Left cardiac atrium (tissue), 4 donors: Measurements from ENCODE around the gene LAMC3. TPM values are rescaled to one million over a fixed set of nuclear protein-coding genes. Genes with fewer than 3 reads are reported as not detected.

Experiments
- ATAC-seq, 2 donors: fragments of 200-7000 bp; cut with Tn5 transposase; one replicate each; pipeline ENCODE4 v1.9.1; 2020; ENCODE audit warnings: mild to moderate bottlenecking in 2 of 2, moderate library complexity in 2 of 2
- DNase-seq: peaks from one replicate; pipeline ENCODE4 v3.0.0-alpha.2; 2020
- intact Hi-C, 2 donors: fragments of 100-400 bp; cut with DNase I; formaldehyde crosslinking; loops; one replicate each; pipeline versions ENCODE4 v1.14.1 to v1.15.1; 2022 to 2023
- total RNA-seq, 2 donors: library from RNA; stranded (reverse); fragmentation: NEBNext Ultra II Directional; extraction: Animal tissue kit (Norgen Biotek cat#: 25700); gene quantifications; one replicate each; pipeline ENCODE4 v1.2.1, GENCODE V29; 2021
- donor health status: DM: no; HTN: yes; CAD: no.
- donor health status: DM: no; HTN: yes; CAD: no; lungs with severe emphysema.
- donor health status: DM: yes; HTN: yes; CAD: no.
- donor health status: Dilated cardiomyopathy.

LAMC3 gene
- total RNA-seq, 2 donors from 2014 or later, result 0.29 to 1.1 TPM

GRCh38 chr9:131119600-131119999, 110.6 kb downstream of the LAMC3 start:
- intact Hi-C loops, result no loop called here
- DNase-seq (no peak), ATAC-seq (no peak)

- DNase-seq (no peak), ATAC-seq (no peak)
- intact Hi-C loops, result no loop called here
Observed at GRCh38 chr9:131120620-131121228, 111.8 kb downstream of the LAMC3 start.

GRCh38 chr9:131121346-131121745, 112.4 kb downstream of the LAMC3 start:
- DNase-seq (no peak), ATAC-seq (no peak)
- intact Hi-C loops, result no loop called here

GRCh38 chr9:131122158-131122557, 113.2 kb downstream of the LAMC3 start:
- ATAC-seq (no peak), DNase-seq (no peak)
- intact Hi-C loops, result no loop called here

GRCh38 chr9:131125038-131125287, 116.0 kb downstream of the LAMC3 start:
- DNase-seq (no peak), ATAC-seq (peak in 1 of 2 donors; percentile 3)
- intact Hi-C loops, result loop anchor here in 1 of 2 donors (5.0 kb wide), 1 partner anchor 58 kb away; no protein-coding TSS in a partner anchor

- intact Hi-C loops, result loop anchor here in 1 of 2 donors (5.0 kb wide), 1 partner anchor 58 kb away; no protein-coding TSS in a partner anchor
- DNase-seq, result peak; percentile 99
- ATAC-seq, result peak; percentile 100
Observed at GRCh38 chr9:131125288-131126058, 116.5 kb downstream of the LAMC3 start, which contains the start of gene NUP214. NUP214 (plus strand) TSS chr9:131125586; CDS start chr9:131125705, 119 bp downstream.

- no peak for DNase-seq
- intact Hi-C loops, result loop anchor here in 1 of 2 donors (5.0 kb wide), 1 partner anchor 59 kb away; no protein-coding TSS in a partner anchor
- ATAC-seq, result peak in 1 of 2 donors; percentile 1
Observed at GRCh38 chr9:131126059-131126426, 117.1 kb downstream of the LAMC3 start.

GRCh38 chr9:131129183-131129582, 120.2 kb downstream of the LAMC3 start:
- DNase-seq (no peak), ATAC-seq (no peak)
- intact Hi-C loops, result loop anchor here in 1 of 2 donors (5.0 kb wide), 1 partner anchor 62 kb away; no protein-coding TSS in a partner anchor

- DNase-seq (no peak), ATAC-seq (no peak)
- intact Hi-C loops, result no loop called here
Observed at GRCh38 chr9:131138676-131139075, 129.7 kb downstream of the LAMC3 start.

GRCh38 chr9:131140112-131140511, 131.1 kb downstream of the LAMC3 start:
- intact Hi-C loops, result loop anchor here in 1 of 2 donors (10.0 kb wide), 1 partner anchor 315 kb away; no protein-coding TSS in a partner anchor
- ATAC-seq (no peak), DNase-seq (no peak)

- intact Hi-C loops, result loop anchor here in 1 of 2 donors (10.0 kb wide), 1 partner anchor 314 kb away; no protein-coding TSS in a partner anchor
- no peak for ATAC-seq
- DNase-seq, result no peak
Observed at GRCh38 chr9:131140550-131140949, 131.6 kb downstream of the LAMC3 start.

- DNase-seq, result no peak
Observed at GRCh38 chr9:131142160-131142559, 133.2 kb downstream of the LAMC3 start.

More at GRCh38 chr9:131142160-131142559, 133.2 kb downstream of the LAMC3 start:
- ATAC-seq, result no peak
- intact Hi-C loops, result loop anchor here in 1 of 2 donors (10.0 kb wide), 1 partner anchor 313 kb away; no protein-coding TSS in a partner anchor

Other genes starting within 250 kb of the LAMC3 start
- gene ABL1, start 173.9 kb upstream of the LAMC3 start, total RNA-seq, result 10 to 100 TPM; 40.8 to 55.4 TPM
- gene QRFP, start 112.4 kb upstream of the LAMC3 start, total RNA-seq, result not detected
- gene FIBCD1, start 69.9 kb upstream of the LAMC3 start, total RNA-seq, result 1 to 10 TPM; 1.0 to 2.2 TPM
- 10 to 100 TPM; 22.0 to 31.1 TPM for gene AIF1L, start 87.4 kb downstream of the LAMC3 start, total RNA-seq
- gene NUP214, start 116.4 kb downstream of the LAMC3 start, total RNA-seq, result 10 to 100 TPM; 29.0 to 30.8 TPM